SW 1271 (cell line): Measurements from ENCODE around the gene TBC1D12.

Source experiments
- DNase-seq, 2 experiments: peaks; one replicate each; lab custom pipeline; 2025; lab: John Stamatoyannopoulos, UW

TBC1D12 gene

GRCh38 chr10:94407668-94408067 lies 5.3 kb downstream of the TBC1D12 start:
- no peak for DNase-seq

GRCh38 chr10:94409021-94409657 lies 6.8 kb downstream of the TBC1D12 start:
- DNase-seq = no peak

DNA sequence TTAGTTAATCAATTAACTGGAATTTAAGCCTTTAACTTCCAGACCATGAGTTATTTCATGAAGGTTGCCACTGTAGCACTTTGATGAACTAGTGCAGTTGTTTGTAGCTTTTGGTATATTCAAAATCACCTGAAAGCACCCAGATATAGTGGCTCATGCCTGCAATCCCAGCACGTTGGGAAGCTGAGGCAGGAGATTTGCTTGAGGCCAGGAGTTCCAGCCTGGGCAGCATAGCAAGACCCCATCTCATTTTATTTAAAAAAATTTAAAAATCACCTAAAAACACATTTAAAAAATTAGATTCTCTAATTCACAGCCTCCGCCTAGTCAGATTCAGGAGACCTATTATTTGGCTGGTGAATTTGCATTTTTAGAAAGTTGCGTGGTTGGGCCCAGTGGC lies 9.0 kb downstream of the TBC1D12 start:
- DNase-seq = no peak

DNA sequence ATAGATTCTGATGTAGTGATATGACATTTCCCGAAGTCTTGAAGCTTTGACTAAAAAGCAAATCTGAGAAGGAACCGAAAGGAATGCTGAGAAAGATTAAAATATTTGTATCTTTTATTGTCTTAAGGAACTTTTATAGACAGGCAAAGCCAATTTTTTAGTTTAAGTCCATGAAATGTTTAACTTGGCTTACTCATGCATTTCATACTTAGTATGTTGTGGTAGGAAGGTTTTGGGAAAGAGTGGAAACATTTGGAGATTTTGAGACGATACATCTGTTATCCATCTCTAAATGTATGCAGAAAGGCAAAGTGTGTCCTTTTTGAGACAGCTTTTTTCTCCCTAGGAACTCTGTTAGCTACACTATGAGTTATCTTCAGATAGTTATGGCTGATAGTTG lies 10.1 kb downstream of the TBC1D12 start:
- DNase-seq = no peak

GRCh38 chr10:94413361-94413760 lies 11.0 kb downstream of the TBC1D12 start:
- no peak for DNase-seq

- no peak for DNase-seq
These were observed 14.6 kb downstream of the TBC1D12 start for GRCh38 chr10:94416896-94417295.

DNA sequence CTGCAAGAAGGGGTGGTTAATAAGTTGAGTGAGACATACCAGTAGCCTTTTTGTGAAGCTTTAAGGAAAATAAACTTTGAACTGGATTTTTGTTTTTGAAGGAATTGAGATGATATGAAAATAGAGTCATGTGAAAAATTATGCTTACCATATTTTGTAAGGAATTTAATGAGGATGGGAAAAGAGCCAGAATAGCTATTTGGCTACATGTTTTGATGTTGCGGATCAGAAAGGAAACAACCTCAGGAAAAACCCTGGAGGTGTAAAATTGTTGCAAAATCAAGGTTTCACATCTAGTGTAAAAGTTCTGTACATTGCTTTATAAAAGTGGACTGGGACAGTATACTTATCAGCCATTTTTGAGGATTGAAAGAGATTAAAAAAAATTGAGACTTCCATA lies 15.0 kb downstream of the TBC1D12 start:
- DNase-seq = no peak

DNA sequence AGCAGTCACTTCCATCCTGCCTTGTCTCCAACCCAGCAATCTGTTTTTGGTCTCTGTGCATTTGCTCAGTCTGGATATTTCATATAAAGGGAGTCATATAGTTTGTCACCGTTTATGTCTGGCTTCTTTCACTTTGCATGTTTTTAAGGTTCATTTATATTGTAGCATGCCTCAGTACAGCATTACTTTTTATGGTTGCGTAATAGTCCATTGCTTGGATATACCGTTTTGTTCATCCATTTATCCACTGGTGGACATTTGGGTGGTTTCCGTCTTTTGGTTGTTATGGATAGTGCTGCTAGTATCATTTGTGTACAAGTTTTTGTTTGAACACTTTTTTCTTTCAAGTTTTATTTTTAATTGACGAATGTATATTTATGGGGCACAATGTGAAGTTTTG lies 18.2 kb downstream of the TBC1D12 start:
- DNase-seq = no peak

- no peak for DNase-seq
These were observed 18.7 kb downstream of the TBC1D12 start for GRCh38 chr10:94420998-94421528.

DNA sequence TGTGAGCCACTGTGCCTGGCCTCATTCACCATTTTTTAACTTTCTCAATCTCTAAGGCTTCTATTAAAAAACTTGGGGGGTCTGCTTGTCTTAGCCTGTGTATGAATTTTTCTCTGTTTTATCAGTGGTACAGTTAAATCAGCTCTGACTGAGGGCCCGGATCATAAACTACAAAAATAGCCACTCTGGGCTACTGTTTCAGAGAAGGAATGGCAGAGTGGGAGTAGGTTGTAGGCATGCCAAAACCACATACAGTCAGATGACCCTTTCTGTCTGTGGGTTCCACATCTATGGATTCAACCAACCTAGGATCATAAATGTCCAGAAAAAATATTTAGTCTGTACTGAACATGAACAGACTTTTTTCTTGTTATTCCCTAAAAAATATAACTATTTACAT lies 21.3 kb downstream of the TBC1D12 start:
- no peak for DNase-seq

DNA sequence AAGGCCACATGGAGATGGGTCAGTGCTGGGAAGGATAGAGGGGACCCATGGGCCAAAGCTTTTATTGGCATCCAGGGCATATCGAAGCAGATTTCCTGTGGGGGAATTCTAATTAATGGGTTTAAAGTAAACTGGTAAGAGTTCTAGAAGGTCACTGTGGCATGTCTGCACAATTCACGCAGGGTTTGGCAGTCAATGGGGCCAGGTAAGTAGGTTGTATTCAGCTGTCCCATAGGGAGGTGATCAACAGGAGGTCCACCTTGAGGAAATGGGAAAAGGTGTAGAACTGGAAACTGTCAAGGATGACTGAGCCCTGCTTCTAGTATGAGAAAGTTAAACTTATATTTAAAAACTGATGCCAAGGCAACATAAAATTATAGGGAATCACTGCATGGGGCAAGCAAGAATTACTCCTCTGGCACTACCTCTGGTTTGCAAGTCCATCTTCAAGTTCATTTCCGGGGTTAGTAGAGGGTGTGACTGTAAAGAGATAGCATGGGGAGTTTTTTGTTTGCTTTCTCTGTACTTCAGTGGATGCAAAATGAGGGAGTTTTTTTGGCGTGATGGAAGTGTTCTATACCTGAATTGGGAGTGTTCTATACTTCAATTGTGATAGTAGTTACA lies 22.5 kb downstream of the TBC1D12 start:
- no peak for DNase-seq

GRCh38 chr10:94425942-94426341 lies 23.6 kb downstream of the TBC1D12 start:
- DNase-seq = no peak

- no peak for DNase-seq
These were observed 24.8 kb downstream of the TBC1D12 start for GRCh38 chr10:94427166-94427565.

DNA sequence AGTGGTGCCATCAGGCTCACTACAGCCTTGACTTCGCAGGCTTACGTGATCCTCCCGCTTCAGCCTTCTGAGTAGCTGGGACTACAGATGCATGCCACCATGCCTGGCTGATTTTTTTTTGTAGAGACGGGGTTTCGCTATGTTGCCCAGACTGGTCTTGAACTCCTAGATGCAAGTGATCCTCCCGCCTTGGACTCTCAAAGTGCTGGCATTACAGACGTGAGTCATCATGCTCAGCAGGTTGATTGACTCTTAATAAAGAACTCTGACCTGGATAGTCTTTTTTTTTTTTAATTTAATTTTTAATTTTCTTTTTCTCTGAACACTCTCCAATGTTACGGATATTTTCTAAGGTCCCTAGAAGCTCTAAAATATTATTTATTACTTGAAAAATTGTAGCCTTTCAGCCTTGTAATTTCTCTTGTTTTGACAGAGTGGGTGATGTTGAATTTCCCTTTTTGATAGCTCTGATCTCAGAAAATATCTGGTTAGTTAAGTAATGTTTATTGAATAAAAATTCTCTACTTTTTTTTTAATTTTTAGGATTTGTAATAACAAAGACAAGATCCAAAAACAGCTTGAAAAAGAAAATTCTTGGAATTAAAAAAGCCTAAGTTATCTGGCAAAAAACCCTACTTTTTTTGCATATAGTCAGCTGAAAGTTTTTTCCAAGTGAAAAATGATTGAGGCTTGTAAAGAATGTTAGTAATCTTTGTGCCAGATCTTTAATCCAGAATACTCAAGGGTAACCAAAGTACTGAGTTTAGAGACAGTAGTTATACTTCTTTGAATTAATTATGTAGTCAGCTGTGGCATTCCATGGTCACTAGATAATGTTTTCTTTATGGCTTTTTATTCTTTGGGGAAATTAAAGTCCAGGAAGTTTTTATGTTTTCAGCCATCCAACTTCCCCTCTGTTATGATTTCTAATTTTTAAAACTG lies 26.7 kb downstream of the TBC1D12 start:
- no peak for DNase-seq

DNA sequence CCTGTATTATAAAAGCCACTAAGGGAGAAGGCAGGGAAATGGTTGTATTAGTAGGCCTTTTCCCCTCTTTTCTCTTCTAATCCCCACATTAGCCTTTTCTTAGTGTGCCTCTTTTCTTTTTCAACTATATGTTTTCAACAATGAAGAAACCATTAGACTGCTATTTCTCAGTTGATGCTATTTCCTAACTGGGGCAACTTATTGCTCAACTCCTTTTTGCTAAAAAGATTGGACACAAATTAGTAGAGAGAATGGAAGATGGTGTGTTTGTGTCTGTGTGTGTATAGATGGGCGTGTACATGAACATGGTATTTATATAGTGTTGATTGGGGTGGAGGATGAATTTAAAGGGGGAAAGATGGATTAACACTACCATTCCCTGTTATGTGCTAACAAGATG lies 28.4 kb downstream of the TBC1D12 start:
- no peak for DNase-seq

- no peak for DNase-seq
These were observed 30.1 kb downstream of the TBC1D12 start for GRCh38 chr10:94432443-94432842.

DNA sequence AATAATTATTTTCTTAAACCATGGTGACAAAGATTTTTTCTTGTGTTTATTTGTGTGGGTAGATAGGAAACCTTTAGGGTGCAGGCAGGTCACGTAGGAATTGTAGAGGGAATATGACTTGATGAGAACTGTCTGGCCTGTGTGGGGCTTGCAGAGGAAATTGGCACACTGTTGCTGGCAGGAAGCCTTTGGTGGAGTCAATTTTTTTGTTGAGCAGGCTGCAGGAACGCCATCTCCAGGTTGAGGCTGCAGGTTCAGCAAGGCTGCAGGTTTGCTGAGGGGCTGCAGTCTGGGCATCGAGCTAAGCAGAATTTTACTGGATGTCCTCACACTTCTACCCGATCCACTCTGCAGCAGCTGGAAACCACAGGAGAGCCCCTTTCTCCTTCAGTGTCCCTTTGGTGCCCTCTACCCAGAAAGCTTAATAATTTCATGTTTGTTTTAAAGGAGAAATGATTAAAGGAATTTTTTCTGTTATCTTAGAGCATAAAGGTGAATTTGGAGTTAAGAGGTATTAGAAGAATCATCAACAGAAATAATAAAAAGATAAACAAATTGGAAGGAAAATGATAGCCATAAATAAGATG lies 37.0 kb downstream of the TBC1D12 start:
- no peak for DNase-seq

DNA sequence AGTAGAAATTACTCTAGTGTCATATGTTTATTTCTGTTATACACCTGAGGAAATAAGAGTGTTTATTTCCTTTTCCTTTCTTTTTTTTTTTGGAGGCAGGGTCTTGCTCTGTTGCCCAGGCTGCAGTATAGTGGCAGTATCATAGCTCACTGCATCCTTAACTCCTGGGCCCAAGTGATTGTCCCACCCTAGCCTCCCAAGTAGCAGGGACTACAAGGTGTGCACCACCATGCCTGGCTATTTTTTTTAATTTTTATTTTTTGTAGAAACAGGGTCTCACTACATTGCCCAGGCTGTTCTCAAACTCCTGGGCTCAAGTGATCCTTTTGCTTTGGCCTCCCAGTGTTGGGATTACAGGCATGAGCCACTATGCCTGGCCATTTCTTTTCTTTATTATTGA lies 37.8 kb downstream of the TBC1D12 start:
- DNase-seq = no peak

DNA sequence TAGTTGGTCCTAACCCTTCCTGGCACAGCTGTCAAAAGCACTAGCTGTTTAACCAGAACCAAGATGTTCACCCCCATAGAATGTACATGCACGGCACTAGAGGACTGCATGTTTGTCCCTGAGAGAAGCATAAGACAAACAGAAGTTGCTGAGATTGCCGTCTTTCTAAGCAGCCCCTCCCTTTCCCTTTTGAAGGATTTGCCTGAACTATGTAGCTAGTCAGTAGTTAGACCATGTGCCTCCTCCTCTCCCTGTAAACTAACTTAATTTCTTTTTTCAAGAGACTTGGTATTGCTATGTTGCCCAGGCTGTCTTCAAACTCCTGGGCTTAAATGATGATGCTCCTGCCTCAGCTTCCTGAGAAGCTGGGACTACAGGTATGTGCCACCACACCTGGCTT lies 40.7 kb downstream of the TBC1D12 start:
- no peak for DNase-seq

DNA sequence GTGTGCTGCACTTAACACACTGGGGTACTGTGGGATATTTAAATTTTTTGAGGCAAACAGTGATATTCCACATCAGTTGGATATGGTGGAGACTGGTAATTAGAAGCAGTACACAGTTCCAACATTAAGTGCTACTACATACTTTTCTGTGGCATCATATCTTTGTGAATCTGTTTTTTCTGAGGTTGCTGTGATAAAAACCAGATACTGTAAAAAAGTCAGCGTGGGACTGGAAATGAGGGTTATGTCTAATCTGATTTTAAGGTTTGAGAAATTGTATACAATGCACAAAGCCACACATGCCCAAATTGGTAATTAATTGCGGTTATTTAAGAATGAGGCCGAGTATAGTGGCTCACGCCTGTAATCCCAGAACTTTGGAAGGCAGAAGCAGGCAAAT lies 41.2 kb downstream of the TBC1D12 start:
- DNase-seq = no peak

- DNase-seq = no peak
These were observed 48.4 kb downstream of the TBC1D12 start for GRCh38 chr10:94450782-94451181.

DNA sequence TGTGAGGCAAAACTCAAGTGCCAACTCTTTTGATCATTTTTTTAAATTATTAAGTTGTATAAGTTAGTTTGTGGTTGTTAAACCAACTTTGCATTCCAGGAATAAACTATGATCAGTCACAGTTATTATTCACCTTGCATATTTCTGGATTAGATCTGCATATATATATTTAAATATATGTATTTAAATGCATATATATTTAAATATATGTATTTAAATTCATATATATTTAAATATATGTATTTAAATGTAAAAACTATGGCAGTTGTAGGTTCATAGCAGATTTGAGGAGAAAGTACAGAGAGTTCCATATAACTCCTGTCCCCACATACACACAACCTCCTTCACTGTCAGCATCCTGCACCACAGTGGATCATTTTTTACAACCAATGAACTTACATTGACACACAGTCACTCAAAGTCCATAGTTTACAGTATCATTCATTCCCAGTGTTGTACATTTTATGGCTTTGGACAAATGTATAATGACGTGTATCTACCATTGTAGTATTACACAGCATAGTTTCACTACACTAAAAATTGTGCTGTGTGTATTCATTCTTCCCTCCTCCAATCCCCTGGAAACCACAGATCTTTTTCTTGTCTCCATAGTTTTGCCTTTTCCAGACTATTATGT lies 49.7 kb downstream of the TBC1D12 start:
- no peak for DNase-seq
